Measurements from ENCODE around the gene THSD7B. TPM values are rescaled to one million over a fixed set of nuclear protein-coding genes. Genes with fewer than 3 reads are reported as not detected.

THSD7B gene
- total RNA-seq, 1 donor from 2014 or later, result 0.19 TPM

DNA sequence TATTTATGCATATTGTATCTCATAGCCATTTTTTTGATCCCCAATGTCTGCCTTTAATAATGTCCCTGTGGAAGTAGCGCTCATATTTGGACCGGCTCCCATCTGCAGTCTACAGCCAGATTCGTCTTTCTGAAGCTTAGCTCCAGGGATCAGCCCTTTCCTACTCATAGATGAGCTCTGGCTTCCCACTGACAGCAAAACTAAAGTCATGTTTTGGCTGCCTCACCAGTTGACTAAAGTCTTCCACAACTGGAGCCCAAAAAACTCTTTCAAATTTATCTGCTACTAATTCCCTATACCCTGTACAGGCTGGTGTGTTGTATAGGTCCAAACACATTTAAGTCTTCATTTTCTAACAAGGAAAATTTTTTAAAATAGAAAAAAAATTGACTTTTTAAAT is 904.8 kb downstream of the THSD7B start:
- TF ChIP-seq, protein P1, sequence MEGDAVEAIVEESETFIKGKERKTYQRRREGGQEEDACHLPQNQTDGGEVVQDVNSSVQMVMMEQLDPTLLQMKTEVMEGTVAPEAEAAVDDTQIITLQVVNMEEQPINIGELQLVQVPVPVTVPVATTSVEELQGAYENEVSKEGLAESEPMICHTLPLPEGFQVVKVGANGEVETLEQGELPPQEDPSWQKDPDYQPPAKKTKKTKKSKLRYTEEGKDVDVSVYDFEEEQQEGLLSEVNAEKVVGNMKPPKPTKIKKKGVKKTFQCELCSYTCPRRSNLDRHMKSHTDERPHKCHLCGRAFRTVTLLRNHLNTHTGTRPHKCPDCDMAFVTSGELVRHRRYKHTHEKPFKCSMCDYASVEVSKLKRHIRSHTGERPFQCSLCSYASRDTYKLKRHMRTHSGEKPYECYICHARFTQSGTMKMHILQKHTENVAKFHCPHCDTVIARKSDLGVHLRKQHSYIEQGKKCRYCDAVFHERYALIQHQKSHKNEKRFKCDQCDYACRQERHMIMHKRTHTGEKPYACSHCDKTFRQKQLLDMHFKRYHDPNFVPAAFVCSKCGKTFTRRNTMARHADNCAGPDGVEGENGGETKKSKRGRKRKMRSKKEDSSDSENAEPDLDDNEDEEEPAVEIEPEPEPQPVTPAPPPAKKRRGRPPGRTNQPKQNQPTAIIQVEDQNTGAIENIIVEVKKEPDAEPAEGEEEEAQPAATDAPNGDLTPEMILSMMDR (conservative IDR thresholded peaks at IDR 0.05), result no peak
- Mint-ChIP-seq H3K4me3 (no peak overlapping the region), H3K36me3 (ENCODE audit: low read depth) (no peaks in the 10 kb centered on the region), H3K9me3 (peaks cover 2% of the 10 kb centered on the region), H3K27ac (ENCODE audit: unreplicated experiment) (no peak overlapping the region), H3K4me1 (no peaks in the 10 kb centered on the region), H3K27me3 (ENCODE audit: low read depth) (no peaks in the 10 kb centered on the region)
- no peak for DNase-seq (ENCODE audit: low read depth, low spot score)

DNA sequence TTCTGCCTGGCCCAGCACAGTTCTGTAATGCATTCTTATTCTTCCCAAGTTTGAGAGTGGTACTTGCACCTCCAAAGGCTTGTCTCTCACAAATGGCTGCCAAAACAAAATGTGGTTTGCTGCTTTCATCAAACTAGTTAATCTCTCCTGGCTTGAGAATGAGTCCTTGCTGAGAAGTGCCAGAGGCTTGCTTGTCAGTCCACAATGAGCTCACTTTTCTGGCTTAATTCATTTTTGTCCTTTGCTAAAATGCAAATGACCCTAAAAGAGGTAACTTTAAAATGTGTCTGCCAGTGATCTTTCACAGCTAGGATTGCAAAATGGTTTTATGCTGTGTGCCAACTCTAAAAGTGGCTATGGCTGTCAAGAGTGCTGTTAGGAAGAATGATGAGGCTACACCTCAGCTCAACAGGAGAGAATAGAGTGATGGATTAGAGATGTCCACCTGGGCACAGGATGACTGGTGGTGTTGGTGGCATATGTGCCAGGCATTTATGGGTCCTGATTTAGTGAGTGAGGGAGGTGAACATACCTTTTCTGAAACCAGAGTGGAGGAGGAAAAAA is 907.7 kb downstream of the THSD7B start:
- no peaks in the 10 kb centered on the region for H3K4me1 Mint-ChIP-seq
- TF ChIP-seq, protein P1 (conservative IDR thresholded peaks at IDR 0.05), result no peak
- no peaks in the 10 kb centered on the region for H3K27me3 Mint-ChIP-seq (ENCODE audit: low read depth)

GRCh38 chr2:137674991-137675390 is 909.6 kb downstream of the THSD7B start:
- H3K4me1 Mint-ChIP-seq, result no peaks in the 10 kb centered on the region
- no peak for DNase-seq (ENCODE audit: low read depth, low spot score)
- H3K27me3 Mint-ChIP-seq (ENCODE audit: low read depth), result no peaks in the 10 kb centered on the region
- no peak overlapping the region for H3K27ac Mint-ChIP-seq (ENCODE audit: unreplicated experiment)
- peaks cover 2% of the 10 kb centered on the region for H3K9me3 Mint-ChIP-seq
- no peaks in the 10 kb centered on the region for H3K36me3 Mint-ChIP-seq (ENCODE audit: low read depth)
- TF ChIP-seq, protein P1 (conservative IDR thresholded peaks at IDR 0.05), result no peak
- H3K4me3 Mint-ChIP-seq, result no peak overlapping the region

More for the DNA sequence above, 907.7 kb downstream of the THSD7B start:
- Mint-ChIP-seq H3K27ac (ENCODE audit: unreplicated experiment) (no peak overlapping the region), H3K9me3 (peaks cover 2% of the 10 kb centered on the region), H3K36me3 (ENCODE audit: low read depth) (no peaks in the 10 kb centered on the region), H3K4me3 (no peak overlapping the region)
- DNase-seq (ENCODE audit: low read depth, low spot score), result no peak

GRCh38 chr2:137675584-137676327 is 910.4 kb downstream of the THSD7B start:
- Mint-ChIP-seq H3K4me3 (no peak overlapping the region), H3K27me3 (ENCODE audit: low read depth) (no peaks in the 10 kb centered on the region), H3K36me3 (ENCODE audit: low read depth) (no peaks in the 10 kb centered on the region), H3K9me3 (peaks cover 2% of the 10 kb centered on the region), H3K4me1 (no peaks in the 10 kb centered on the region), H3K27ac (ENCODE audit: unreplicated experiment) (no peak overlapping the region)
- TF ChIP-seq, protein P1 (conservative IDR thresholded peaks at IDR 0.05), result no peak
- no peak for DNase-seq (ENCODE audit: low read depth, low spot score)

DNA sequence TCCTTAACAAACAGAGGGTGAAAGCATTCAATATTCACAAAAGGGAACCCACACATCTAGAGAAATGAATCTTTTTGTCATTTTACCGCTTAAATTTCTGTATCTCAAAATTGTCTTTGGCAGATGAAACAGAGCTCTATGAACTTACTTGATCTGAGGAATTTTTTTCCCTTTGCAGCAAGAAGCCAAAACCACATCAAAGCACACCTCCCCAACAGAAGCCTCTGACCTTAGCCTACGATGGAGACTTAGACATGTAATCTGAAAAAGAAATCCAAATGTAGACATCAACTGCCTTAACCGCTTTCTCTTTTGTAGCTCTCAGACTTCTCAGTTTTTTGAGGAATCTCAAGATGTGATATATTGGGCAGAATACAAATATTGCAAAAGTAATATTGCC is 911.0 kb downstream of the THSD7B start:
- no peaks in the 10 kb centered on the region for H3K36me3 Mint-ChIP-seq (ENCODE audit: low read depth)
- no peaks in the 10 kb centered on the region for H3K4me1 Mint-ChIP-seq
- H3K27me3 Mint-ChIP-seq (ENCODE audit: low read depth), result no peaks in the 10 kb centered on the region
- no peak overlapping the region for H3K4me3 Mint-ChIP-seq
- no peak for DNase-seq (ENCODE audit: low read depth, low spot score)
- TF ChIP-seq, protein P1 (conservative IDR thresholded peaks at IDR 0.05), result no peak
- no peak overlapping the region for H3K27ac Mint-ChIP-seq (ENCODE audit: unreplicated experiment)
- H3K9me3 Mint-ChIP-seq, result no peaks in the 10 kb centered on the region

Measured in neural crest cell (in vitro differentiated cells).